SU-DHL-6 (cell line): ENCODE results near the gene SMURF2.

Source experiments
- EZH2phosphoT487 ChIP-seq: fragments of 200-600 bp; sonication (generic), shearing (Covaris generic); conservative IDR thresholded peaks from 2 replicates; pipeline ENCODE4 v1.6.1; 2018; ENCODE audit warnings: mild to moderate bottlenecking, antibody characterized with exemption, low read length, moderate library complexity, mixed read lengths
- TF ChIP-seq, protein P1 (sequence below): fragments of 200-600 bp; sonication (generic); IDR thresholded peaks from one replicate; pipeline ENCODE4 v1.5.1; 2017; ENCODE audit warnings: antibody characterized with exemption, mild to moderate bottlenecking, low read length, moderate library complexity; ENCODE audit not compliant: insufficient read depth, poor library complexity, severe bottlenecking

DNA sequence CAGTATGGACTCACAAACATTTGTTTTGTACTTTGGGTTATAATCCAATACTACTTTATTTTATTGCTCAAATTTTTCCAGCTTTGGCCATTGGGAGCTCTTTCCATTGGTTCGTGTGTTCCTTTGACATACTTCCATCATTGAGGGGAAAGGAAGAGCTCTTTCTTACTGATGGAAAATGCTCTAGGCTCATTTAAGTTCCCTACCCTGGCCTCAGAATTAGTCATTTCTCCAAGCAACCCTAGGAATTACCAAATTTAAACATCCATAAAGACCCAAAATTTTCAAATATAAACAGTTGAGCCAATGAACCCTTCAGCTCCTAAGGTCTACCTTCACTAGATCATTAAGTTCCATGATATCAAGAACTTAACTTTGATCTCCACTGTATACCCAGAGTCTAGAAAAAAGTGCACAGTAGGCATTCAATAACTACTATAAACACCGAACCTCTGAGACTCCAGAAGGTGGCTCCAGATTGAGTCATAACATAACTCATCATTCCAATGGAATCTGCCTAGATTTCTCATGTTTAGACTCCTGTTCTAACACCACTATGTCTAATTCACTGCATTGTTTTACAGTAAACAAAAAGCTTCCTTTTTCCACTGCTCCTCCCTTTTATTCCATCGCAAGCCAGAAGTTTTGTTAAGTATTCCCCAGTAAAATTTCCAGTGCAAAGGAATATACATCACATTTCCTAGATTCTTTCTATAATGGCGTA lies 39.0 kb downstream of the SMURF2 start:
- TF ChIP-seq, protein P1, sequence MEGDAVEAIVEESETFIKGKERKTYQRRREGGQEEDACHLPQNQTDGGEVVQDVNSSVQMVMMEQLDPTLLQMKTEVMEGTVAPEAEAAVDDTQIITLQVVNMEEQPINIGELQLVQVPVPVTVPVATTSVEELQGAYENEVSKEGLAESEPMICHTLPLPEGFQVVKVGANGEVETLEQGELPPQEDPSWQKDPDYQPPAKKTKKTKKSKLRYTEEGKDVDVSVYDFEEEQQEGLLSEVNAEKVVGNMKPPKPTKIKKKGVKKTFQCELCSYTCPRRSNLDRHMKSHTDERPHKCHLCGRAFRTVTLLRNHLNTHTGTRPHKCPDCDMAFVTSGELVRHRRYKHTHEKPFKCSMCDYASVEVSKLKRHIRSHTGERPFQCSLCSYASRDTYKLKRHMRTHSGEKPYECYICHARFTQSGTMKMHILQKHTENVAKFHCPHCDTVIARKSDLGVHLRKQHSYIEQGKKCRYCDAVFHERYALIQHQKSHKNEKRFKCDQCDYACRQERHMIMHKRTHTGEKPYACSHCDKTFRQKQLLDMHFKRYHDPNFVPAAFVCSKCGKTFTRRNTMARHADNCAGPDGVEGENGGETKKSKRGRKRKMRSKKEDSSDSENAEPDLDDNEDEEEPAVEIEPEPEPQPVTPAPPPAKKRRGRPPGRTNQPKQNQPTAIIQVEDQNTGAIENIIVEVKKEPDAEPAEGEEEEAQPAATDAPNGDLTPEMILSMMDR, result no peak
- no peak for TF ChIP-seq EZH2phosphoT487
